ENCODE data around the gene TNNT2. TPM values are rescaled to one million over a fixed set of nuclear protein-coding genes. Genes with fewer than 3 reads are reported as not detected.
A peak's percentile ranks its signal among the peaks of the same experiment; 100 is the strongest.

TNNT2 gene
- total RNA-seq, 1 experiment from 2014 or later: 22.2 TPM

DNA sequence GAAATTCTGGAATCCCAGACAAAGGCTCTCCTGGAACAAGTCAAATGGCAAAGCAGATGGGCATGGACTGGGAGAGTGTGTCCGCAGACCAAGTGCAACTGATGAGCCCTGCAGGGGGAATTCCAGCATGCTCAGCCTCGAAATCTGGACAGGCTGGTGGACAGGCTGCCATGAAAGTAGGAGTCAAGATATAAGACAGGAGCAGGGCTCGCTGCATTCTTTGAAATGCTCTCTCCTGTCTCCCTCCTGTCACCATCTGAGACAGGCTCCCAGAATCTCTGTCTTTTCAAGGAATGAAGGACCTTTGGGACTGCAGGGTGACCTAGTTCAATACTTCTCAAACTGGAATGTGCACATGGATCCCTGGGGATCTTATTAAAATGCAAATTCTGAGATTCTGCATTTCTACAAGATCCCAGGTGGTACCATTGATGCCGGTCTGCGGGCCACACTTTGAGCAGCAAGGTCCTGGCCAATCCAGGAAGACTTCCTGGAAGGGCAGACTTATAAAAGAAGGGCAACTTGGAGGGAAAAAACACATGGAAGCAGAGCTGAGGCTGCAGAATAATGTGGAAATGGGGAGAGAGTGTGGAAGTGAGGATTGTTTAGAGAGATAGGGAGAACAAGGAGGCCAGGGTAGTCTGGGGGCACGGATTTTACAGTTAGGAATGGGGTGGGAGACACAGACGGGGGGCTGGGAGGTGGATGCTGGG lies 29.8 kb downstream of the TNNT2 start:
- peak; percentile 12 for DNase-seq (ENCODE audit: low spot score)
- in situ Hi-C loops (cut with HindIII; ENCODE audit: low sequenced_read_pairs): no loop called here

DNA sequence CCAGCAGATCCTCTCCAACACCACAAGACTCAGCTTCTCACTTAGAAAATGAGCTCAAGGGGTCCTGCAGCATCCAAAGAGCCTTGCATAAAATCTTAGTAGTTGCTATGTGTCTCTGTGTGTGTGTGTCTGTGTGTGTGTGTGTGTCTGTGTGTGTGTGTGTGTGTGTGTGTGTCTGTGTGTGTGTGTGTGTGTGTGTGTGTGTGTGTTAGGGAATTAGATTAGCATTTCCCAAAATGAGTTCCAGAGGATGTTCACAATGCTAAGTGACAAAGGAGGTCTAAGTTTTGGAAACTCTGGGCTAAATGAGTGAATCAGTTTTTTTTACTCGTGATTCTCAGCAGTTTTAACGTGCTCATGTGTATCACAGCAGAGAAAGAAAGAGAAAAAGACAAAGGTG lies 30.5 kb downstream of the TNNT2 start:
- DNase-seq (ENCODE audit: low spot score): no peak
- in situ Hi-C loops (cut with HindIII; ENCODE audit: low sequenced_read_pairs): no loop called here

DNA sequence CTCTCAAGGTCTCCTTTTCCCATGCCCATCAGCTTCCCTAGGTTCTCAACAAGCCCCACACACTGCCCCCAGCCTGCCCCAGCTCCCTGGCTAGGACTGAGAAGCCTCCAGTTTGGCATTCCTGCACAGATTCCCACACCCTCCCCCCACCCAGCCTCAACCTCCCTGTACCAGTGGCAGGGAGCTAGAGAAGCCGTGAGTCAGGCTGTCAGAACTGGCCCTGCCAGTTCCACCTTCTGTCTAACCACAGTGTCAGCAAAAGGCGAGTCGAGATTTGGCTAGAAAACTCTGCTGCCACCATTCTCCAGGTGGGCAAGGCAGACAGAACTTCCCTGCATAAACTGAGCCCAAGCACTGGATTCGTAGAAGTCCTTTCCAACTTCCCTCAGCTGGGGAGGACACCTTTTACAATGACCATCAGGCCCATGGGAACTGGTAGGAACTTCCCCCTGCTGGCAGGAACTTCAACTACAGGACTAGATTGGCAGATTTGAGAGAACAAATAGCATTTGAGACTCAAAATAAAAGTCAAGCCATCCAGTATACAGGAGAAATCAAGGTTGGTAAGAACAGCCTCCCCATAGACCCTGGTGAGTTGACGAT lies 31.0 kb downstream of the TNNT2 start:
- in situ Hi-C loops (cut with HindIII; ENCODE audit: low sequenced_read_pairs): no loop called here
- DNase-seq (ENCODE audit: low spot score): peak; percentile 28

DNA sequence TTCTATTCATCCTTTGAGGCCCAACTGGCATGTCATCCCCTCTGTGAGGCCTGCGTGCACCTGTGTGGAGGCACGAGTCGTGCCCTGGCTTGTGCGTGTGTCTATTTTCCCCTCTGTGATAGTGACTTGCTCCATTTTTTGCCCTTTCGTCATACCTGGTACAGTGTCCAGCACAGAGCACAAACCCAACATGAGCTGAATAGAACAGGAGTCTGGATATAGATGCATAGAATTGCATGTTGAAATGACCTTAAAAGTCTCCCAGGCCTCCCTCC lies 32.5 kb downstream of the TNNT2 start:
- no peak for DNase-seq (ENCODE audit: low spot score)
- in situ Hi-C loops (cut with HindIII; ENCODE audit: low sequenced_read_pairs): no loop called here

DNA sequence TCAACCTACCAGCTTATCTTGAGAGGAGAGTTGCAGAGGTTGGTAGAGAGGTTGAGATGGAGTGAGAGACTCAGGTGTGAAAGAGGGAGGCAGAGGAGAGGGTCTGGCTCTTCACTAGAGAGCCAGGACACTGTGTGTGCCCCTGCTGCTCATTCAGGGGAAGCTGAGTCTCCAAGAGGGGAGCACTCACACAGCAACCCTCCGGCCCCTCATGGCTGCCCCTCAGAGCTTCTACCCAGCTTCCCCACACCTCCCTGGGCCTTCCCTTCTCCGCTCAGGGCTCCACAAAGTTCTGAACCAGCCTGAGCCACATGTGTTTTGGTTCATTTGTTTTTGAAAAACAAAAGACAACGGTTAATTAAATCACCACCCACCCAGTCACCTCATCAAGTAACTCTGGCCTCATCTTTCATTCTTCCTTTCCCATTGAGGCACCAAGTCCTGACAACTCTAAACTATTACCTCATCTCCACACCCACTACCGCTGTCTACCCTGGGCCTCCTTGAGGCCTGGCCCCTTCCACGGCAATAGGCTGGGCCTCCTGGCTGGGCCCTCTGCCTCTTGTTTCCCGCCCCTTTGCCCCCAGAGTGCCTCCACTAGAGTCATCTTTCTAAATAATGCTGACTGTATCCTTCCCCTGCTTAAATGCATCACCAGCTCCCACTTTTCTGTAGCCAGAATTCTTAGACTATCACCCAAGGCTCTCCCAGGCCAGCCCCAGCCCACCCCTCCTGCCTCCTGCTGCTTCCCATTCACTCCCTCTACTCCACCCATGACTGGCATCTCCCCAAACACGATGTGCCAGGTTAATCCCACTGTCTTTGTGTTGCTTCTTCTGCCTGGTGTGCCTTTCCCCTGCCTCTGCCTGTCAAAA lies 33.0 kb downstream of the TNNT2 start:
- in situ Hi-C loops (cut with HindIII; ENCODE audit: low sequenced_read_pairs): no loop called here
- DNase-seq (ENCODE audit: low spot score): no peak

DNA sequence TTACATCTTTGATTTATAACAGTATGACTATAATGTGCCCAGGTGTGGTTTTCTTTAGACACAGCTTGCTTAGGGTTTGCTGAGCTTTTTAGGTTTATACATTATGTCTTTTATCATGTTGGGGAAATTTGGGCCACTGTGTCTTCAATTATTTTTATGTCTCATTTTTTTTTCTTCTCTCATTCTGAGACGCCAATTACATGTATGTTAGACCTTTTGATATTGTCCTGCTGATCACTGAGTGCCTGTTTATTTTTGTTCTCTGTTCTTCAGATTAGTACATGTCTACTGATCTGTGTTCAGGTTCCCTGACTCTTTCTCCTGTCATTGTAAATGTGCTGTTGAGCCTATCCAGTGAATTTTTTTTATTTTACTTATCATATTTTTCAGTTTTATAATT lies 36.1 kb downstream of the TNNT2 start:
- no peak for DNase-seq (ENCODE audit: low spot score)
- in situ Hi-C loops (cut with HindIII; ENCODE audit: low sequenced_read_pairs): no loop called here

DNA sequence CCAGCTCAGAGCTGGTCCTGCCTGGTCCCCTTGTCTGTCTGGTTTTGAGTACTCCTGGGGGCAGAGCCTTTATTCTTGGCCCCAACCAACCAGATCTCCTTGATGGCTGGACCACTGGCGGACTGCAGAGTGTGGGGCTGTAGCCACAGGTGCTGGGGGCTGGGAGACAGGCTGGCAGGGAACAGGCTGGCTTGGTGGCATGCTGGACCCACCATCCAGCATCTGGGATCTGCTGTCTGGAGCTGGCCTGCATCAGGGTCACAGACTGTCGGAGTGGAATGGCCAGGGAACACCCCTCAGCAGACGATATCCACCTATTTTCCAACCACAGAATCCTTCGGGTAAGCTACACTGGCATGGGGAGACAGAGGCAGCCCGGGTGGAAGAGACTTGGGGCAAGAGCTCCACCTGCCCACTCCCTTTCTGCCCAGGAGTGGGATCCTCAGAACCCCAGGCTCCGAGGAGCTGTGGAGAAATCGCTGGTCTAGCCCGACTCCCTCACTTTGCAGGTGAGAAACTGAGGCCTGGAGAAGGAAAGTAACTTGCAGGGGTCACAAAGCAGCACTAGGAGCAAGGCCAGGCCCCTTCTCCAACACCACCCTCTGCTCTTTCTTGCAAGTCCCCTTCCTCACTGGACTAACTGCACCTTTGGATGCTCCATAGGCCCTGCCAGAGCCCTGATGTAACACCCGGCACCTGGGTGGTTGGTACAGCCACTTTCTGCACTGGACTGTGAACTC lies 40.6 kb downstream of the TNNT2 start:
- in situ Hi-C loops (cut with HindIII; ENCODE audit: low sequenced_read_pairs): no loop called here
- no peak for DNase-seq (ENCODE audit: low spot score)

DNA sequence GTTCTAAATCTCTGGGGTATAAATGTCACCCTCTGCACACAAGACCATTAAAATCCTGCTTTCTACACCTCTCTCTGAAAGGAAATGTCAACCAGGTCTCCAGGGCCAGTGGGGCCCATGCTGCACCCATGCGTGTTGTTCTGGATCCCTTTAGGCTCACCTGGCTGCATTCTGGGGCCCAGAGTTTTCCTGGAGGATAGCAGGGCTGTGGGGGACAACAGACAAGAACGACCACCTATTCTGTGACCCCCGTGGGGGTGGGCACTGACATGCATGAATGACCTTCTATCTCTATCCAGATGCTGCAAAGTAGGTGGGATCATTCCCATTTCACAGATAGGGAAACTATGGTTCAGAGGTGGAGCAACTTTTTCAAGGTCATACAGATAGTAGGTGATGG lies 41.6 kb downstream of the TNNT2 start:
- in situ Hi-C loops (cut with HindIII; ENCODE audit: low sequenced_read_pairs): no loop called here
- no peak for DNase-seq (ENCODE audit: low spot score)

GRCh38 chr1:201335174-201335870 lies 42.2 kb downstream of the TNNT2 start:
- DNase-seq (ENCODE audit: low spot score): no peak
- in situ Hi-C loops (cut with HindIII; ENCODE audit: low sequenced_read_pairs): no loop called here

GRCh38 chr1:201334325-201335173 lies 42.9 kb downstream of the TNNT2 start:
- DNase-seq (ENCODE audit: low spot score): no peak
- in situ Hi-C loops (cut with HindIII; ENCODE audit: low sequenced_read_pairs): no loop called here

DNA sequence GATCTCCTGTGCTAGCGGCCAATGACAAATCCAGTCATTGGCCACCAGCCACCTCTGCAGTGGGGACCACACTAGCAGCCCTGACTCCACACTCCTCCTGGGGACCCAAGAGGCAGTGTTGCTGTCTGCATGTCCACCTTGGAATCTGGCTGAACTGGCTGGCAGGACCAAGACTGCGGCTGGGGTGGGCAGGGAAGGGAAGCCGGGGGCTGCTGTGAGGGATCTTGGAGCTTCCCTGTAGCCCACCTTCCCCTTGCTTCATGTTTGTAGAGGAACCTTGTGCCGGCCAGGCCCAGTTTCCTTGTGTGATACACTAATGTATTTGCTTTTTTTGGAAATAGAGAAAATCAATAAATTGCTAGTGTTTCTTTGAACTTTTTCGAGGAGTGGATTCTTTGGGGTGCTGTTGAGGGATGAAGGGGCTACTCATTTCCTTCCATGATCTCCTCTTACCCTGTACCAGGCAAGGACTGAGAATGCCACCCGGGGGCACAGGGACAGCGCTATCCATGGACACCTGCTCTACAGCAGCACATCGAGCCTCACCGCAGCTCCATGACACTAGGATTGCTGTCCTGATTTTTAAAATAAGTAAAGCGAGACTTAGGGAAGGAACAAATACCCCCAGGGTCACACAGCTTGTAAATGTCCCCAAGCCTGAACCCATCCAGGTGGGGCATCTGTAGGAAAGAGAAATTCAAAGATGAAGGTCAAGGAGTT lies 44.7 kb downstream of the TNNT2 start:
- no peak for DNase-seq (ENCODE audit: low spot score)
- in situ Hi-C loops (cut with HindIII; ENCODE audit: low sequenced_read_pairs): no loop called here

- DNase-seq (ENCODE audit: low spot score): no peak
- in situ Hi-C loops (cut with HindIII; ENCODE audit: low sequenced_read_pairs): no loop called here
These were observed 45.5 kb downstream of the TNNT2 start for GRCh38 chr1:201332021-201332420.

DNA sequence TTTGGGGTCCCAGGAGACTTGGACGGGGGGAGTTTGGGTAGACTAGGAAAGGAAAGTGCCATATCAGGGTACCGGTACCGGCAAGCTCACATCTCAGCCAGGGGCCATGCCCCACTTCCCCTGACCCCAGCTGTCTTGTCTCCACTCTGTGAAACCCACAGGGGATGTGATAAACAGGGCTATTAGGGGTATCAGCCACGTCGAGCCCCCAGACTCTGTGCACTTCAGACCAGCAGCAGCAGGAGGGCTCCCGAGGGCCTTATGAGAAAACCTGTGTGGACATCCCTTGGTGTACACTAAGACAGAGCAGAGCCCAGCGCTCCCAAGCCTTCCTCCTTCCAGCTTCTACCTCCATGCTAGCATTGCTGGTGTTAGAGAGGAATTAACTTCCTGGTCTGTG lies 46.3 kb downstream of the TNNT2 start:
- in situ Hi-C loops (cut with HindIII; ENCODE audit: low sequenced_read_pairs): no loop called here
- DNase-seq (ENCODE audit: low spot score): no peak

DNA sequence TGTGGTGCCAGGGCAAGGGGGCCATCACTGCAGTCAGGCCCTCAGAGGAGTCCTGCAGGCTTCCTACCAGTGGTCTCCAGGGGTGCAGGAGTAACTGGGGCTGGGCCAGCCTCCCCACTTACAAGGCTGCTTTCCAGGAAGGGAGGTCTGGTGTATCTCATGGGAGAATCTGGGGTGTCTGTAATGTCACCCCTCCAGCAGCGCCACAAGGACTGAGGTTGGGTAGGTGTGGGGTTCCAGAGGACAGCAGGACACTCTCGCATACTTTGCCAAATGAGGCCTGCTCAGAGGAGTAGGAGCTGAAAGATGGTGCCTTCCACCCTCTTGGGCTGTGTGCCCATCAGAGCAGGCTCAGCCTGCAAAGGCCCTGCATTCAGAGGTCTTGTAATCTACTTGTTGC lies 46.9 kb downstream of the TNNT2 start:
- in situ Hi-C loops (cut with HindIII; ENCODE audit: low sequenced_read_pairs): no loop called here
- no peak for DNase-seq (ENCODE audit: low spot score)

DNA sequence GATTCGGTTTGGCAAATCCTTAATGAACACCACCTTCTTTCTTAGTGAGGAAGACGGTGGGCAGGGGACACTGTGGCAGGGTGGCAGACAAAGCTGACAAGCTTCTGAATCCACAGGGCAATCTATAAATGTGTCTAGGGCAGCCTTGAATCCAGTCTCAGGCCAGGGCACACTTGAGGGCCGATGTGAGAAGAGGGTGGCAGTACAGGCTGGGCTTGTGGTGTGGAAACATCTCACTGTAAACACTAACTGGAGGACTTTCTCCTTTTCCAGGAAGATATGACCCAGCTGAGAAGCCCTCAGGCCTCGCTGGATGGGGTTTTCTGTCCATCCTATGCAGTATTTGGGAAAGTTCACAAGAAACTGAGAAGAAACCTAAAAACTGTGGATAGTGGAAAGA lies 47.7 kb downstream of the TNNT2 start:
- DNase-seq (ENCODE audit: low spot score): no peak
- in situ Hi-C loops (cut with HindIII; ENCODE audit: low sequenced_read_pairs): no loop called here

DNA sequence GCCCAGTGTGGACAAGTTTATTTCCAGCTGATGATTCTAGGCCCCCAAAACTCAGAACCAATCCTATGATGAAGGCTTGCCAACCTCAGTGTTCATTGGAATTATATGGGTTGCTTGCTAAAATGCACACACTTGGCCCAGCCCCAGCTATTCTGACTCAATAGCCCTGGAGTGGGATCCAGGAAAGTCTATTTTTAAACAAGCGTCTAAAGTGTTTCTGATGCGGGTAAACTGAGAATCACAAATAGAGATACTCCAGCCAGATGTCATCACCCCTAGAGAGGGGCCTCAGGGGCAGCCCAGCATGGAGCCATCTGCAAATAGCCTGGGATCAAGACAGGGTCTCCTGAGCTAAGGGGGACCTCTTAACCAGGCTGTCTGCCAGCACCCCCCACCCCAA lies 48.2 kb downstream of the TNNT2 start:
- no peak for DNase-seq (ENCODE audit: low spot score)

DNA sequence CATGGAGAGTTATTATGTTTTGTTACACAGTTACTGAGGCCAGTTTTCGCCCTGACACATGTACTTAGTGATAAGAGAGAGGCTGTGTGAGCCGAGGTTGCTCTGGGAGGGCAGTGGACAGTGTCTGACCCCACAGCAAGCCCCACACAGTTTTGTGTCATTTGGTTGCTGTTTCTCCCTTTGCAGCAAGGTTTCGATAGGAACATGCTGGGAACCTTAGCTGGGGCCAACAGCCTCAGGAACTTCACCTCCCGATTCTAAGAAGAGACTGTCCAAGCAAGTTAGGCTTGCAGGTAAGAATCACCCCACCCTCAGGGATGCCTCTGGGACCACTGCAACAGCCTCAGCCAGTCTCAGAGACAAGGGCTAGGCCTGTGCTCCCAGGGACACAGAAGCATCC lies 48.9 kb downstream of the TNNT2 start:
- in situ Hi-C loops (cut with HindIII; ENCODE audit: low sequenced_read_pairs): no loop called here
- DNase-seq (ENCODE audit: low spot score): no peak

More for the DNA sequence above, 48.2 kb downstream of the TNNT2 start:
- in situ Hi-C loops (cut with HindIII; ENCODE audit: low sequenced_read_pairs): no loop called here

DNA sequence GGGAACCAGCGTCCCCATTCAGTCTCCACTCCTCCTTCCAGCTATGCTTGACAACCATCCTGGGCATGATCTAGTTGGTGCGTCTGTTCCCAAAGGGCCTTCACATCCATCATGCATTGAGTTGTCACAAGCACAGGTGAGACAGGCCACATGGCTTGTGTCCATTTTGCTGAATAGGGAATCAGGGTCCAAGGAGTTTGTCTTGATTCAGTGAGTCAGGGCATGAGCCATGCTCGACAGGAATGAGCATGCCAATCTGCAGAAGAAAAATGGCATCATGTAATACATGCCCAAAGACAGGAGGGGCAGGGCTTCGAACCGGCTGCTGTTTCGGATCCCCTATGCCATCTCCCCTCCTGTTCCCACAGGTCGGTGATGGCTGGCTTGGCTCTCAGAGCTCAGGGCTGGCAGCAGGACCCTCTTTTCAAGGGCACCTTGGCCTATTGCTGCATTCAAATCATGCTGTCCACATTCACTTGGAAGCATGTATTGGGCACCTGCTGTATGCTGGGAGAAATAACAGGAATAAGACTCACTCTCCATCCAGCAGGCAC lies 49.7 kb downstream of the TNNT2 start:
- in situ Hi-C loops (cut with HindIII; ENCODE audit: low sequenced_read_pairs): no loop called here
- DNase-seq (ENCODE audit: low spot score): no peak
